Endothelial cell of umbilical vein (primary cell): ENCODE data around the gene ASXL1. TPM values are rescaled to one million over a fixed set of nuclear protein-coding genes. Genes with fewer than 3 reads are reported as not detected.

Experiments
- BruUV-seq: library from RNA; stranded (reverse); fragments of 400-500 nt; replicated peaks from 2 replicates; lab custom pipeline; 2021; lab: Mats Ljungman, UMichigan
- CTCF ChIA-PET: fragments of 300-600, 350-600 bp; sonication (Branson Sonifier 250); formaldehyde crosslinking; loops from one replicate; lab custom pipeline; 2021; ENCODE audit warnings: antibody characterized with exemption, inconsistent platforms; lab: Charles Lee
- POLR2A ChIA-PET: fragments of 300-600, 350-600 bp; sonication (Branson Sonifier 250); formaldehyde crosslinking; loops from one replicate; lab custom pipeline; 2021; ENCODE audit warnings: antibody characterized with exemption, inconsistent platforms; lab: Charles Lee
- DNase-seq: peaks from one replicate; pipeline ENCODE4 v3.0.0-alpha.2; 2011; ENCODE audit warnings: low read depth, low spot score
- FAIRE-seq: peaks from 2 replicates; lab custom pipeline; 2011; peaks lifted over from hg19 to GRCh38; lab: Jason Lieb, UNC
- H2AFZ ChIP-seq: 2 replicates; pipeline ENCODE4 v1.6.0; 2012; ENCODE audit warnings: low read depth, low read length, control low read depth, inconsistent platforms
- H3K27ac ChIP-seq: 2 replicates; pipeline ENCODE4 v1.5.1; 2011; ENCODE audit warnings: low read depth, mild to moderate bottlenecking, control low read depth, low read length, moderate library complexity; ENCODE audit not compliant: insufficient read depth
- H3K27me3 ChIP-seq, 2 experiments: 2 replicates each; pipeline versions ENCODE4 v1.6.0 to v1.6.1; 2011; ENCODE audit warnings: low read length in 2 of 2, mixed read lengths in 1 of 2; ENCODE audit not compliant: control insufficient read depth in 2 of 2, insufficient read depth in 2 of 2
- H3K36me3 ChIP-seq, 2 experiments: 2 replicates in 1 of 2; 3 replicates in 1 of 2; pipeline ENCODE4 v1.5.1; 2011; ENCODE audit warnings: low read length in 2 of 2, mild to moderate bottlenecking in 1 of 2, moderate library complexity in 1 of 2; ENCODE audit not compliant: control insufficient read depth in 2 of 2, insufficient read depth in 2 of 2; ENCODE audit errors: extremely low read depth in 1 of 2
- H3K4me1 ChIP-seq: 3 replicates; pipeline ENCODE4 v1.5.1; 2011; ENCODE audit warnings: mild to moderate bottlenecking, low read length; ENCODE audit not compliant: control insufficient read depth, insufficient read depth; ENCODE audit errors: extremely low read depth
- H3K4me2 ChIP-seq: 2 replicates; pipeline ENCODE4 v1.6.1; 2011; ENCODE audit warnings: low read length, control low read depth, mixed read lengths; ENCODE audit not compliant: insufficient read depth
- H3K4me3 ChIP-seq, 3 experiments: fragments of 200-600 bp in 1 of 3; sonication (generic), shearing (Covaris generic) in 1 of 3; replicated peaks in 1 of 3; 2 replicates each; pipeline ENCODE4 v1.5.1; 2011 to 2016; ENCODE audit warnings: control low read depth in 3 of 3, low read length in 3 of 3, mild to moderate bottlenecking in 2 of 3, inconsistent platforms in 1 of 3, low read depth in 1 of 3, moderate library complexity in 1 of 3; ENCODE audit not compliant: insufficient read depth in 1 of 3
- H3K79me2 ChIP-seq: 2 replicates; pipeline ENCODE4 v1.6.0; 2012; ENCODE audit warnings: low read length, inconsistent platforms; ENCODE audit not compliant: control insufficient read depth, insufficient read depth
- H3K9ac ChIP-seq: replicated peaks from 2 replicates; pipeline ENCODE3; 2011; ENCODE audit warnings: low read length, control low read depth; ENCODE audit not compliant: insufficient read depth; ENCODE audit errors: extremely low read depth
- H3K9me1 ChIP-seq: replicated peaks from 3 replicates; pipeline ENCODE4 v1.6.0; 2011; ENCODE audit warnings: mild to moderate bottlenecking, low read length; ENCODE audit not compliant: control insufficient read depth, insufficient read depth; ENCODE audit errors: extremely low read depth
- H3K9me3 ChIP-seq: replicated peaks from 2 replicates; pipeline ENCODE4 v1.5.1; 2012; ENCODE audit warnings: low read length, inconsistent platforms; ENCODE audit not compliant: control insufficient read depth, insufficient read depth
- H4K20me1 ChIP-seq: replicated peaks from 2 replicates; pipeline ENCODE3; 2011; ENCODE audit warnings: mild to moderate bottlenecking, low read length; ENCODE audit not compliant: control insufficient read depth, insufficient read depth; ENCODE audit errors: extremely low read depth
- EZH2 ChIP-seq: IDR thresholded peaks from 2 replicates; pipeline ENCODE4 v1.6.1; 2012; ENCODE audit warnings: borderline replicate concordance, low read depth, mild to moderate bottlenecking, moderate library complexity, low read length, inconsistent platforms; ENCODE audit not compliant: severe bottlenecking
- FOS ChIP-seq: IDR thresholded peaks from 2 replicates; pipeline ENCODE4 v1.6.1; 2011; ENCODE audit warnings: mild to moderate bottlenecking, low read length, moderate library complexity, borderline replicate concordance; ENCODE audit not compliant: insufficient read depth
- GATA2 ChIP-seq: IDR thresholded peaks from 2 replicates; pipeline ENCODE4 v1.7.0; 2011; ENCODE audit warnings: low read depth, mild to moderate bottlenecking, moderate library complexity, mixed read lengths, low read length; ENCODE audit not compliant: insufficient read length, insufficient read depth
- JUN ChIP-seq: IDR thresholded peaks from 2 replicates; pipeline ENCODE4 v1.6.1; 2011; ENCODE audit warnings: borderline replicate concordance, low read depth; ENCODE audit not compliant: insufficient read length, insufficient read depth
- MYC ChIP-seq: IDR thresholded peaks from one replicate; pipeline ENCODE4 v1.6.1; 2011; ENCODE audit warnings: mild to moderate bottlenecking, low read depth, low read length
- POLR2A ChIP-seq: IDR thresholded peaks from 2 replicates; pipeline ENCODE4 v1.6.1; 2012; ENCODE audit warnings: low read depth, mild to moderate bottlenecking, control low read depth, low read length
- POLR2AphosphoS5 ChIP-seq: IDR thresholded peaks from 2 replicates; pipeline ENCODE4 v1.6.1; 2012; ENCODE audit warnings: low read depth, mild to moderate bottlenecking, control low read depth, low read length, moderate library complexity; ENCODE audit not compliant: insufficient read depth
- dilution Hi-C: fragments of 300-500 bp; cut with MboI; formaldehyde crosslinking; loops from one replicate; pipeline ENCODE4 v1.15.0; 2019; ENCODE audit warnings: low sequenced_read_pairs; ENCODE audit not compliant: extremely low pct_ligation_motif_present
- intact Hi-C: fragments of 100-400 bp; cut with micrococcal nuclease; formaldehyde crosslinking; loops from one replicate; pipeline ENCODE4 v1.10.0; 2022
- polyA plus RNA-seq, 4 experiments: library from polyadenylated mRNA; depleted of rRNA in 3 of 4; stranded (reverse) in 3 of 4; unstranded in 1 of 4; fragments of >200 nt; gene quantifications; 2 replicates each; pipeline versions ENCODE4 v1.2.1 to v1.2.3, GENCODE V29; 2011 to 2012; ENCODE audit warnings: missing spikeins in 1 of 4
- total RNA-seq: library from RNA; stranded (reverse); gene quantifications from 2 replicates; pipeline ENCODE4 v1.2.3, GENCODE V29; 2021
- TF ChIP-seq, protein P1 (sequence below), 2 donors: IDR thresholded peaks; 1 replicate in 1 of 2; 2 replicates in 1 of 2; pipeline ENCODE4 v1.5.1; 2011; ENCODE audit warnings: low read length in 2 of 2, mild to moderate bottlenecking in 2 of 2, moderate library complexity in 2 of 2, control low read depth in 1 of 2, inconsistent platforms in 1 of 2, low read depth in 1 of 2; ENCODE audit not compliant: insufficient read depth in 1 of 2; ENCODE audit errors: extremely low read depth in 1 of 2
- TF ChIP-seq, protein P2 (sequence below): IDR thresholded peaks from 2 replicates; pipeline ENCODE4 v1.6.1; 2011; ENCODE audit not compliant: insufficient read depth, insufficient read length

Gene ASXL1
- total and polyA plus RNA-seq, 2 donors (not counting 3 experiments of a cell fraction or from before 2014, with no cell fraction given), result 45.4 to 101 TPM

DNA sequence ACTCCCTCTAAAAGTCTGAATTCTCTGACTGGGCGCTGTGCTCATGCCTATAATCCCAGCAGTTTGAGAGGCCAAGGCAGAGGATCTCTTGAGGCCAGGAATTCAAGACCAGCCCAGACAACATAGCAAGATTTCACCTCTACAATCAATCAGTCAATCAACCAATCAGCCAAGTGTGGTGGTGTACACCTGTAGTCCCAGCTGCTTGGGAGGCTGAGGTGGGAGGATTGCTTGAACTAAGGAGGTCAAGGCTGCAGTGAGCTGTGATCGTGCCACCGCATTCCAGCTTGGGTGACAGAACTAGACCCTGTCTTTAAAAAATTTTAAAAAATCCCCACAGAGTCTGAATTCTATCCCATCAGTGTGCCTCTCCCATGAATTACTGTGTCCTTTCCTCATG is 42.7 kb upstream of the ASXL1 start:
- no peak overlapping the region for H3K4me2 ChIP-seq
- no peaks in the 10 kb centered on the region for H4K20me1 ChIP-seq
- no peaks in the 10 kb centered on the region for H3K27me3 ChIP-seq
- intact Hi-C loops, result loop anchor here (2.0 kb wide), 1 partner anchor 39 kb away; the partner anchor contains the start of gene KIF3B
- H3K9me1 ChIP-seq, result no peaks in the 10 kb centered on the region
- TF ChIP-seq FOS (no peak), EZH2 (no peak), POLR2AphosphoS5 (no peak), GATA2 (no peak), MYC (no peak), POLR2A (no peak), JUN (no peak)
- TF ChIP-seq, protein P1, sequence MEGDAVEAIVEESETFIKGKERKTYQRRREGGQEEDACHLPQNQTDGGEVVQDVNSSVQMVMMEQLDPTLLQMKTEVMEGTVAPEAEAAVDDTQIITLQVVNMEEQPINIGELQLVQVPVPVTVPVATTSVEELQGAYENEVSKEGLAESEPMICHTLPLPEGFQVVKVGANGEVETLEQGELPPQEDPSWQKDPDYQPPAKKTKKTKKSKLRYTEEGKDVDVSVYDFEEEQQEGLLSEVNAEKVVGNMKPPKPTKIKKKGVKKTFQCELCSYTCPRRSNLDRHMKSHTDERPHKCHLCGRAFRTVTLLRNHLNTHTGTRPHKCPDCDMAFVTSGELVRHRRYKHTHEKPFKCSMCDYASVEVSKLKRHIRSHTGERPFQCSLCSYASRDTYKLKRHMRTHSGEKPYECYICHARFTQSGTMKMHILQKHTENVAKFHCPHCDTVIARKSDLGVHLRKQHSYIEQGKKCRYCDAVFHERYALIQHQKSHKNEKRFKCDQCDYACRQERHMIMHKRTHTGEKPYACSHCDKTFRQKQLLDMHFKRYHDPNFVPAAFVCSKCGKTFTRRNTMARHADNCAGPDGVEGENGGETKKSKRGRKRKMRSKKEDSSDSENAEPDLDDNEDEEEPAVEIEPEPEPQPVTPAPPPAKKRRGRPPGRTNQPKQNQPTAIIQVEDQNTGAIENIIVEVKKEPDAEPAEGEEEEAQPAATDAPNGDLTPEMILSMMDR (IDR thresholded peaks at IDR 0.05; ENCODE audit: extremely low read depth in 1 of 2, insufficient read depth in 1 of 2, low read depth in 1 of 2, low read length in 2 of 2), result no peak
- TF ChIP-seq, protein P2, sequence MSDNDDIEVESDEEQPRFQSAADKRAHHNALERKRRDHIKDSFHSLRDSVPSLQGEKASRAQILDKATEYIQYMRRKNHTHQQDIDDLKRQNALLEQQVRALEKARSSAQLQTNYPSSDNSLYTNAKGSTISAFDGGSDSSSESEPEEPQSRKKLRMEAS, result no peak
- POLR2A ChIA-PET, result no interaction called here
- no TSS peak for BruUV-seq
- no peak for FAIRE-seq
- H3K9ac ChIP-seq, result no peak overlapping the region
- H2AFZ ChIP-seq, result no peak overlapping the region
- H3K36me3 ChIP-seq, result peaks cover 0 to 14% of the 10 kb centered on the region in 2 experiments
- H3K9me3 ChIP-seq, result no peaks in the 10 kb centered on the region
- no peaks in the 10 kb centered on the region for H3K79me2 ChIP-seq
- dilution Hi-C loops, result no loop called here
- H3K4me3 ChIP-seq, result no peak overlapping the region
- no peak overlapping the region for H3K27ac ChIP-seq
- CTCF ChIA-PET, result interaction anchor here (1.0 kb wide), 1 partner anchor 30 kb away, joined by 3 read pairs; no protein-coding TSS in a partner anchor
- DNase-seq, result no peak
- H3K4me1 ChIP-seq, result peaks cover 3% of the 10 kb centered on the region
